Breast epithelium (tissue), 3 donors: ENCODE results near the gene CCSER1.

ENCODE experiments used
- CTCF ChIP-seq, 3 donors: fragments of 450-650 bp; IDR thresholded peaks; one replicate each; pipeline ENCODE4 v1.5.1; 2016 to 2017; ENCODE audit warnings: antibody characterized with exemption in 3 of 3, mild to moderate bottlenecking in 3 of 3, moderate library complexity in 3 of 3
- POLR2A ChIP-seq: fragments of 450-650 bp; IDR thresholded peaks from one replicate; pipeline ENCODE4 v1.6.1; 2016; ENCODE audit warnings: antibody characterized with exemption, mild to moderate bottlenecking, moderate library complexity

GRCh38 chr4:91373546-91373945 is 1246.4 kb downstream of the CCSER1 start:
- TF ChIP-seq CTCF (IDR thresholded peaks at IDR 0.05) = no peak
- no peak for TF ChIP-seq POLR2A
